Osteoblast (primary cell): Measurements from ENCODE around the gene UCN2. TPM values are rescaled to one million over a fixed set of nuclear protein-coding genes. Genes with fewer than 3 reads are reported as not detected.

Experiments used
- DNase-seq: peaks from one replicate; pipeline ENCODE4 v3.0.0; 2011; ENCODE audit warnings: low spot score, mixed read lengths; ENCODE audit not compliant: insufficient read length; ENCODE audit errors: missing footprints
- H2AFZ ChIP-seq: 2 replicates; pipeline ENCODE4 v1.6.0; 2011; ENCODE audit warnings: mild to moderate bottlenecking, low read length
- H3K27ac ChIP-seq: 2 replicates; pipeline ENCODE4 v1.5.1; 2011; ENCODE audit warnings: mild to moderate bottlenecking, low read depth, low read length, moderate library complexity
- H3K27me3 ChIP-seq: 2 replicates; pipeline ENCODE4 v1.6.0; 2012; ENCODE audit warnings: mild to moderate bottlenecking, control low read depth, inconsistent platforms, low read length, moderate library complexity; ENCODE audit not compliant: insufficient read depth
- H3K36me3 ChIP-seq: 2 replicates; pipeline ENCODE4 v1.5.1; 2011; ENCODE audit warnings: mild to moderate bottlenecking, low read length, control low read depth, moderate library complexity; ENCODE audit not compliant: insufficient read depth
- H3K4me1 ChIP-seq: 2 replicates; pipeline ENCODE4 v1.5.1; 2011; ENCODE audit warnings: mild to moderate bottlenecking, low read length, control low read depth, moderate library complexity; ENCODE audit not compliant: insufficient read depth
- H3K4me2 ChIP-seq: 2 replicates; pipeline ENCODE4 v1.6.0; 2011; ENCODE audit warnings: mild to moderate bottlenecking, low read length; ENCODE audit not compliant: insufficient read depth
- H3K4me3 ChIP-seq: fragments of 200-600 bp; sonication (generic); 3 replicates; pipeline ENCODE4 v1.5.1; 2012; ENCODE audit warnings: mild to moderate bottlenecking, low read length, inconsistent platforms; ENCODE audit not compliant: insufficient read depth
- H3K79me2 ChIP-seq: 2 replicates; pipeline ENCODE4 v1.6.0; 2012; ENCODE audit warnings: mild to moderate bottlenecking, low read length, control low read depth, inconsistent platforms; ENCODE audit not compliant: insufficient read depth
- H3K9me3 ChIP-seq: 2 replicates; pipeline ENCODE4 v1.5.1; 2011; ENCODE audit warnings: low read depth, low read length, control low read depth
- H4K20me1 ChIP-seq: 2 replicates; pipeline ENCODE4 v1.6.0; 2012; ENCODE audit warnings: mild to moderate bottlenecking, low read length, control low read depth; ENCODE audit not compliant: insufficient read depth
- CTCF ChIP-seq: IDR thresholded peaks from 2 replicates; pipeline ENCODE4 v1.5.1; 2011; ENCODE audit warnings: mild to moderate bottlenecking, low read depth, low read length, moderate library complexity; ENCODE audit errors: extremely low read depth
- total RNA-seq: library from RNA; depleted of rRNA; stranded (reverse); fragments of >200 nt; gene quantifications from 2 replicates; pipeline ENCODE4 v1.2.3, GENCODE V29; 2012

Gene UCN2
- total RNA-seq, 1 donor: 0.72 TPM

DNA sequence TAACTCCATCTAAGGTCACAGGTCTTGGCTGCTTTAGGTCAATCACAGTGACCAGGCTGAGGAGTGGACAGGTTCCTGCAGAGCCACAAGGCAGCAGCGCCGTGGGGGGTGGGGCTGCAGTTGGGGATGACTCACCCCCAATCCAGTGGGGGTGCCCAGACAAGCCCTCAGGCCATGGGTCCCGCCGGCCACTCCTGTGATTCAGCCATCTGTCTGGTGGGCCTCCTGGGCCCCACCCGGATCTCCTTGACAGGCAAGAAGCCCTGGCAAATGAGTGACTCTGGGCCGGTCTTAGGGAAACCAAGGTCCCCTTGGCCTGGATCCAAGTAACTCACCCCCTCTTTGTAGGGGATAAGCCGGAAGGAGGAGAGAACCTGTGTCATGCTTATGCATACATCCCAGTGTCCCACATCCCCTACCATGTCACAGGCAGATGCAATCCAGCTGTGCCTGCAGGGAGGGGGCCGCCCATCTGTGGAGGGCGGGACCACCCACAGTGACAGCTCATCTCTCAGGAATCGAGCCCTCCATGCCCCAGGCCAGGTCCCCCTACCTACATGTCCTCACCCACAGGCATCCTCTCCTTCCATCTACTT is 32.0 kb upstream of the UCN2 start:
- peak overlapping the region; percentile 17 for H3K27ac ChIP-seq
- peak overlapping the region; percentile 76 for H3K4me3 ChIP-seq
- peaks cover 26% of the 10 kb centered on the region for H3K36me3 ChIP-seq
- peaks cover 6% of the 10 kb centered on the region for H3K79me2 ChIP-seq
- peak; percentile 99 for DNase-seq
- no peaks in the 10 kb centered on the region for H3K9me3 ChIP-seq
- H2AFZ ChIP-seq: no peak overlapping the region
- peaks cover 7% of the 10 kb centered on the region for H4K20me1 ChIP-seq
- H3K27me3 ChIP-seq: no peaks in the 10 kb centered on the region
- peak overlapping the region; percentile 88 for H3K4me2 ChIP-seq
- peaks cover 38% of the 10 kb centered on the region for H3K4me1 ChIP-seq
- TF ChIP-seq CTCF: no peak

DNA sequence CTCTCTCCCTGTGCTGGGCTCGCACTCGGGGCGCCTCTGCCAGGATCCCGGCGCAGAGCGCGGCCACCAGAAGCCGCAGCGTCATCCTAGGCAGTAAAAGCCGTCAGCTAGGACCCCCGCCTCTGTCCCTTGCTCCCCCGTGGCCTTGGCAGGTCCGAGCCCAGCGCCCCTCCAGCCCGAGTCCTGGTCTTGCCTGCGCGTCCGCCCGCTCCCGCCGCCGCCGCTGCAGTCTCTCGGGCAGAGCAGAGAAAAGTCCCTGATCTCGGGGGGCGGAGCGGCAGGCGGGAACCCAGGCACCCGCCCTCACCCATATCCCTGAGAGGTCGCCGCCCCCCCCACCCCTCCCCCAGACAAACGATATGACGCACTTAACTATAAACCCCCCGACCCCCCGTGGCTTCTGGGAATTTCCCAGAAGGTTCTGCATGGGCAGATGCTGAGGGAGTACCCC is 31.5 kb upstream of the UCN2 start, which contains the start of gene COL7A1:
Gene COL7A1 (minus strand): TSS at position 255 of the 451 bp plus-strand sequence. CDS start 170 bp downstream, at position 85.
- TF ChIP-seq CTCF: no peak
- H3K79me2 ChIP-seq: peaks cover 6% of the 10 kb centered on the region
- peak within 1 kb of the TSS; percentile 88 for H3K4me2 ChIP-seq
- peaks cover 5% of the 10 kb centered on the region for H4K20me1 ChIP-seq
- peaks cover 38% of the 10 kb centered on the region for H3K4me1 ChIP-seq
- peak within 1 kb of the TSS; percentile 76 for H3K4me3 ChIP-seq
- DNase-seq: peak; percentile 96
- H3K36me3 ChIP-seq: peaks cover 21% of the 10 kb centered on the region
- H3K27me3 ChIP-seq: no peaks in the 10 kb centered on the region
- peak within 1 kb of the TSS; percentile 17 for H3K27ac ChIP-seq
- no peaks in the 10 kb centered on the region for H3K9me3 ChIP-seq
- peak within 1 kb of the TSS; percentile 76 for H2AFZ ChIP-seq

GRCh38 chr3:48594417-48595049 is 31.0 kb upstream of the UCN2 start:
- Histone ChIP-seq H3K4me1 (peaks cover 34% of the 10 kb centered on the region), H3K36me3 (peaks cover 16% of the 10 kb centered on the region), H3K9me3 (no peaks in the 10 kb centered on the region), H3K79me2 (peaks cover 6% of the 10 kb centered on the region), H3K4me3 (peak overlapping the region; percentile 76), H3K27me3 (no peaks in the 10 kb centered on the region), H2AFZ (peak overlapping the region; percentile 76), H3K27ac (peak overlapping the region; percentile 17), H4K20me1 (peaks cover 5% of the 10 kb centered on the region), H3K4me2 (peak overlapping the region; percentile 88)
- peak; percentile 93 for DNase-seq
- TF ChIP-seq CTCF: no peak

DNA sequence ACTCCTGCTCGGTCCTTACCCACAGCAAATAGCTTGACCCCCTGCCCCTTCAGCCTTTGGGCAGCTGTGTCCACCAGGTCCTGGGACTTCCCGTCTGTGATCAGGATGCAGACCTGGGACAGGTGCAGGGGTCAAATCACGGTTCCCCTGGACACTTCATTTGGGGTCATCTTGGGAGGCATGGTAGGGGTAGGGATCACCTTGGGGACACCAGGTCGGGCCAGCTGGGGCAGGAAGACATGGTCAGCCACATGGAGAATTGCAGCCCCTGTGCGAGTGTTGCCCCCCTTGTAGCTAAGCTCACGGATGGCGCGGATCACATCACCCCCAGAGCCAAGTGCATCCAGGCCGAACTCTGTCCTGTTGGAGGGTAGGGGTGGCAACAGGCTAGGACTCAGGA is 29.8 kb upstream of the UCN2 start:
- Histone ChIP-seq H3K36me3 (peaks cover 9% of the 10 kb centered on the region), H3K79me2 (peaks cover 6% of the 10 kb centered on the region), H4K20me1 (peaks cover 2% of the 10 kb centered on the region), H2AFZ (no peak overlapping the region), H3K27ac (no peak overlapping the region), H3K4me3 (no peak overlapping the region), H3K4me2 (no peak overlapping the region), H3K9me3 (no peaks in the 10 kb centered on the region), H3K27me3 (no peaks in the 10 kb centered on the region), H3K4me1 (peaks cover 22% of the 10 kb centered on the region)
- no peak for TF ChIP-seq CTCF
- DNase-seq: peak; percentile 77
